HFFc6 (cell line): ENCODE results near the gene DACH1. TPM values are rescaled to one million over a fixed set of nuclear protein-coding genes. Genes with fewer than 3 reads are reported as not detected.

Source experiments
- DNase-seq: peaks from one replicate; pipeline ENCODE4 v3.0.0-alpha.2; 2018
- H3K27ac Mint-ChIP-seq: 2 replicates; pipeline ENCODE4 v1.8.0; 2020; ENCODE audit warnings: mild to moderate bottlenecking, mixed read lengths
- H3K27me3 Mint-ChIP-seq: 2 replicates; pipeline ENCODE4 v1.8.0; 2021; ENCODE audit warnings: mild to moderate bottlenecking, moderate library complexity, mixed read lengths; ENCODE audit not compliant: insufficient read depth
- H3K36me3 Mint-ChIP-seq: 2 replicates; pipeline ENCODE4 v1.8.0; 2021; ENCODE audit warnings: low read depth, mixed read lengths
- H3K4me1 Mint-ChIP-seq: 2 replicates; pipeline ENCODE4 v1.8.0; 2020; ENCODE audit warnings: low read depth, mixed read lengths
- H3K4me3 Mint-ChIP-seq: 2 replicates; pipeline ENCODE4 v1.8.0; 2020; ENCODE audit warnings: mild to moderate bottlenecking, moderate library complexity, mixed read lengths
- H3K9me3 Mint-ChIP-seq: 2 replicates; pipeline ENCODE4 v1.8.0; 2020; ENCODE audit warnings: mild to moderate bottlenecking, mixed read lengths
- total RNA-seq, 6 experiments: library from RNA; stranded (reverse); fragmentation: NEBNext Ultra II Directional; extraction: Animal tissue kit (Norgen Biotek cat#: 25700); gene quantifications; 2 replicates in 1 of 6; 3 replicates in 5 of 6; pipeline ENCODE4 v1.2.3, GENCODE V29; 2021
- TF ChIP-seq, protein P1 (sequence below): fragments of 200-600 bp; sonication (generic); IDR thresholded peaks from 2 replicates; pipeline ENCODE4 v1.5.0; 2021; ENCODE audit warnings: antibody characterized with exemption, mild to moderate bottlenecking

The DACH1 gene
- total RNA-seq, 6 experiments from 2014 or later, result not detected

DNA sequence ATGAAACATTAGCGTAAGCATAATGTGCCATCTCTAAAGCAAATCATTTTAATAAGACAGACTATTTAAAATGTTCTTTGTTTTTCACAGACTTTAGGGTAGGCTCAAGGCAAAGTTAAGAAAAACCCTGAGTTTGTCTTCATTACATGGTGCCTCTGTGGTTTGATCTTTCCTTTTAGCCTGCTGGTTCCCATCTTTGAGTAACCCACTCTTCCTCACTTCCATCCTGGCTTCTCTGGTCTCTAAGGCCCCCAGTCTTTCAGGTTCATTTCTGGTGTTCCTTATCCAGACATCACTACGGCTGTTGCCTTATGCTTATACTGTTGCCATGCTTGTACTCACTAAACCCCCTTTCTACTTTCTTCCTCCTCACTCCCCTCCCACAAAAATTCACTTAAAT is 38.4 kb downstream of the DACH1 start:
- H3K27me3 Mint-ChIP-seq, result no peaks in the 10 kb centered on the region
- no peaks in the 10 kb centered on the region for H3K4me1 Mint-ChIP-seq
- TF ChIP-seq, protein P1, sequence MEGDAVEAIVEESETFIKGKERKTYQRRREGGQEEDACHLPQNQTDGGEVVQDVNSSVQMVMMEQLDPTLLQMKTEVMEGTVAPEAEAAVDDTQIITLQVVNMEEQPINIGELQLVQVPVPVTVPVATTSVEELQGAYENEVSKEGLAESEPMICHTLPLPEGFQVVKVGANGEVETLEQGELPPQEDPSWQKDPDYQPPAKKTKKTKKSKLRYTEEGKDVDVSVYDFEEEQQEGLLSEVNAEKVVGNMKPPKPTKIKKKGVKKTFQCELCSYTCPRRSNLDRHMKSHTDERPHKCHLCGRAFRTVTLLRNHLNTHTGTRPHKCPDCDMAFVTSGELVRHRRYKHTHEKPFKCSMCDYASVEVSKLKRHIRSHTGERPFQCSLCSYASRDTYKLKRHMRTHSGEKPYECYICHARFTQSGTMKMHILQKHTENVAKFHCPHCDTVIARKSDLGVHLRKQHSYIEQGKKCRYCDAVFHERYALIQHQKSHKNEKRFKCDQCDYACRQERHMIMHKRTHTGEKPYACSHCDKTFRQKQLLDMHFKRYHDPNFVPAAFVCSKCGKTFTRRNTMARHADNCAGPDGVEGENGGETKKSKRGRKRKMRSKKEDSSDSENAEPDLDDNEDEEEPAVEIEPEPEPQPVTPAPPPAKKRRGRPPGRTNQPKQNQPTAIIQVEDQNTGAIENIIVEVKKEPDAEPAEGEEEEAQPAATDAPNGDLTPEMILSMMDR, result no peak
- H3K4me3 Mint-ChIP-seq, result no peak overlapping the region
- H3K27ac Mint-ChIP-seq, result no peak overlapping the region
- peaks cover 24% of the 10 kb centered on the region for H3K9me3 Mint-ChIP-seq
- H3K36me3 Mint-ChIP-seq, result no peaks in the 10 kb centered on the region
- no peak for DNase-seq

DNA sequence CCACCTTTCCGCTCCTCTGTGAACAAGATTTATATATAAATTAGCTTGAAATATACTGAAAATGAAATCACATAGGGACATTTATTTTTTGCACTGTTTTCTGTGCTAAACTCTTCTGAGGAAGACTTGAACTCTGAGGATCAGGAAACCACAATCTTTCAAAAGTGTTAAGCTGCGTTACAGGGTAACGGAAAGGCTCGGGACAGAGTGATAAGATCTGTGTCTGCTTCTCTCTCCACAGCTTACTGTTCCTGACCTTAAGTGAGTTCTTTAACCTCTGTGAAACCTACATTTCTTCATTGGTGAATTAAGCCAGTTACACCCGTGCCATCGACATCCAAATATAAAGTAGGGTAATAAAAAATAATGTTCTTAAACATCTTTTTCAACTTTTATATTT is 38.9 kb downstream of the DACH1 start:
- no peaks in the 10 kb centered on the region for H3K36me3 Mint-ChIP-seq
- no peak for DNase-seq
- no peak overlapping the region for H3K4me3 Mint-ChIP-seq
- no peaks in the 10 kb centered on the region for H3K27me3 Mint-ChIP-seq
- no peaks in the 10 kb centered on the region for H3K4me1 Mint-ChIP-seq
- H3K27ac Mint-ChIP-seq, result no peak overlapping the region
- TF ChIP-seq, protein P1, result no peak
- peaks cover 24% of the 10 kb centered on the region for H3K9me3 Mint-ChIP-seq

DNA sequence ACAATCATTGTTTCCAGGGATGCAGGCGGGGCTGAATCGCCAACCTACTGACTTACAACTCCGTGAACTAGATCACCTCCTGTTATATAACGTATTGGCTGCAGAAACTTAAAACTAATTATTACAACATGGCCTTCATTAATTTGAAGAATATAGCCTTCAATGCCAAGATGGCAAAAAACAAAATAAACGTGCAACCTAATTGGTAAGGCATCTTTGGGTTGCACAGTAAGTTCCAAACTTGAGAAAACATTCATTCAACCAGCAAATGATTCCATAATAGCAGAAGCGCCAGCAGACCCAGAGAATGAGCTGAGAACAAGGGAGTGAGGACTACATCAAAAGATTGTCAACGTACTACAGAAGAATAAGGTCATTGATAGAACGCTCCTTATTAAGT is 39.8 kb downstream of the DACH1 start:
- no peaks in the 10 kb centered on the region for H3K27me3 Mint-ChIP-seq
- peaks cover 24% of the 10 kb centered on the region for H3K9me3 Mint-ChIP-seq
- TF ChIP-seq, protein P1, result no peak
- no peaks in the 10 kb centered on the region for H3K4me1 Mint-ChIP-seq
- no peak overlapping the region for H3K4me3 Mint-ChIP-seq
- no peaks in the 10 kb centered on the region for H3K36me3 Mint-ChIP-seq
- no peak for DNase-seq
- H3K27ac Mint-ChIP-seq, result no peak overlapping the region

DNA sequence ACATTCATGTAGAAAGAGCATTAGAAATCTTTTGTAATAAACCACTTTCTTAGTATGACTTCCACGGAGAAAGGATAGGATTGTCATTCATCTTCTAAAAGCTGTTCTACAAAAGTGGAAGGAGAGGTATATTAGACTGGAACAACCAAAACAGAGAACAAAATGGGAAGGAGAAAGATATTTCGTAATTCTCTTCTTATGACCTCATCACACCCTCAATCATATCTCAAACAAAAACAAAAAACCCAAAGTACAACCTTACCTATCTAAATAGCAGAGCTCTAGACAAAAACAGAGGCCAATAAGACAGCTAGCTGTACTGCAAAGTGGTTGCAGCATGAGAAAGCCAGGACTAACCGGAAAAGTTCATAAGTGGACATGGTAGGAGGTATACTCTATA is 46.3 kb downstream of the DACH1 start:
- no peaks in the 10 kb centered on the region for H3K4me1 Mint-ChIP-seq
- no peaks in the 10 kb centered on the region for H3K36me3 Mint-ChIP-seq
- no peaks in the 10 kb centered on the region for H3K27me3 Mint-ChIP-seq
- peaks cover 24% of the 10 kb centered on the region for H3K9me3 Mint-ChIP-seq
- TF ChIP-seq, protein P1, result no peak
- no peak overlapping the region for H3K27ac Mint-ChIP-seq
- DNase-seq, result no peak
- H3K4me3 Mint-ChIP-seq, result no peak overlapping the region

DNA sequence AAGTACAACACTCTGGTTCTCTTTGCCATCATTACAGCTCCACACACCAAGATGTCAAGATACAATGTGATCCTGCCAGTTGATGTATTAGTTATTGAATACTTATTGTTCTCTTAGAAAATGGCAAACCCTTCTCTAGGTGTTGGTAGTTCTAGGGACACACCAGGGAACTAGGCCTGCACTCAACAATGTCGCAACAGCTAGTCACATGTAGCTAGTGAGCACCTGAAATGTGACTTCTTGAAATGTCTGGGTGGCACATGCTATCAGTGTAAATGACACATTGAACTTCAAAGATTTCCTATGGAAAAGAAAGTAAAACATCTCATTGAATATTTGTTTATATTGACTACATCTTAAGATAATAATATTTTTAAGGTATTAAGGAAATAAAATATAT is 49.7 kb downstream of the DACH1 start:
- no peaks in the 10 kb centered on the region for H3K4me1 Mint-ChIP-seq
- DNase-seq, result no peak
- TF ChIP-seq, protein P1, result no peak
- H3K9me3 Mint-ChIP-seq, result peaks cover 34% of the 10 kb centered on the region
- no peaks in the 10 kb centered on the region for H3K36me3 Mint-ChIP-seq
- no peak overlapping the region for H3K4me3 Mint-ChIP-seq
- no peaks in the 10 kb centered on the region for H3K27me3 Mint-ChIP-seq
- no peak overlapping the region for H3K27ac Mint-ChIP-seq

DNA sequence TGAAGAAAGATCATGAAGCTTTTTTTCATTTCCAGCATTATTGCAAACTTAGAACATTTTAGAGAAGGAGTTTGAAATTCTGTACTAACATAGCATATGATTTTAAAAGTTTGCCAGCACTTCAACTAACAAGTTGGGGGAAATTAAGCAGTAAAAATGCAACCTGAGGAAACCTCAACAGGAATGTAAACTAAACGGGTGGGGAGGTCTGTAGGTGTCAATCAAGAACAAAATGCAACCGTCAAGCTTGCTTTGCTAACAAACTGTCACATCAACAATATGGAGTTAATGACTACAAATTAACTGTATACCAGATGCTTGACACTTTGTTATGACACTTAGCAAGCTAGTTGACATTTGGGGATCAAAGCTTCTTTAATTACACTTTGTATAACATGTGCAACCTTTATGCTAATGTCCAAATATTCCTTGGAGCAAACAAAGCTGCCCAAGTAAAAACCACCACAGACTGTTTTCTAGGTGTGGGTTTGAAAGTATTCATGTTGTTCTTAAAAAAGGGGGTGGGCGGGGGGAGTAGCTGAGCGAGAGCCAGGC is 52.1 kb downstream of the DACH1 start:
- H3K36me3 Mint-ChIP-seq, result no peaks in the 10 kb centered on the region
- H3K4me1 Mint-ChIP-seq, result no peaks in the 10 kb centered on the region
- H3K9me3 Mint-ChIP-seq, result peaks cover 34% of the 10 kb centered on the region
- no peak for DNase-seq
- H3K4me3 Mint-ChIP-seq, result no peak overlapping the region
- no peaks in the 10 kb centered on the region for H3K27me3 Mint-ChIP-seq
- H3K27ac Mint-ChIP-seq, result no peak overlapping the region
- TF ChIP-seq, protein P1, result no peak
